H1 (cell line): Measurements from ENCODE around the gene NIPAL3. TPM values are rescaled to one million over a fixed set of nuclear protein-coding genes. Genes with fewer than 3 reads are reported as not detected.

Experiments used
- CTCF ChIA-PET: fragments of 300-600 bp; sonication (Branson Sonifier 250); formaldehyde crosslinking; loops from one replicate; lab custom pipeline; 2021; ENCODE audit not compliant: partially characterized antibody; lab: Charles Lee
- POLR2A ChIA-PET: fragments of 300-600 bp; sonication (Branson Sonifier 250); formaldehyde crosslinking; loops from one replicate; lab custom pipeline; 2021; ENCODE audit warnings: inconsistent platforms; ENCODE audit not compliant: partially characterized antibody; lab: Charles Lee
- DNase-seq, 2 experiments: peaks; one replicate each; pipeline versions ENCODE4 v3.0.0 to v3.0.0-alpha.2; 2010 to 2022; ENCODE audit warnings: low spot score in 2 of 2, low read depth in 1 of 2, mixed read lengths in 1 of 2
- FAIRE-seq: peaks from 2 replicates; lab custom pipeline; 2011; peaks lifted over from hg19 to GRCh38; lab: Jason Lieb, UNC
- H2AFZ ChIP-seq: 2 replicates; pipeline ENCODE4 v1.8.1; 2012; ENCODE audit warnings: low read length, inconsistent platforms
- H2AK5ac ChIP-seq: 2 replicates; pipeline ENCODE4 v1.6.1; 2013; ENCODE audit warnings: low read depth, low read length
- H2BK120ac ChIP-seq: replicated peaks from 2 replicates; pipeline ENCODE3; 2013; ENCODE audit warnings: low read depth, low read length, inconsistent platforms
- H2BK12ac ChIP-seq: 2 replicates; pipeline ENCODE4 v1.6.1; 2013; ENCODE audit warnings: low read depth, low read length
- H2BK15ac ChIP-seq: 2 replicates; pipeline ENCODE4 v1.6.1; 2013; ENCODE audit warnings: low read length
- H2BK20ac ChIP-seq: 2 replicates; pipeline ENCODE4 v1.6.1; 2013; ENCODE audit warnings: low read length
- H2BK5ac ChIP-seq: 2 replicates; pipeline ENCODE4 v1.6.1; 2013; ENCODE audit warnings: low read depth, low read length
- H3K14ac ChIP-seq: 2 replicates; pipeline ENCODE4 v1.6.1; 2013; ENCODE audit warnings: inconsistent platforms; ENCODE audit not compliant: insufficient read length
- H3K18ac ChIP-seq: 2 replicates; pipeline ENCODE4 v1.6.1; 2013; ENCODE audit warnings: low read length; ENCODE audit errors: extremely low read depth
- H3K23ac ChIP-seq: 2 replicates; pipeline ENCODE4 v1.6.1; 2013; ENCODE audit warnings: inconsistent platforms; ENCODE audit not compliant: insufficient read length
- H3K23me2 ChIP-seq: 2 replicates; pipeline ENCODE4 v1.6.1; 2013; ENCODE audit warnings: low read depth, low read length
- H3K27ac ChIP-seq: 2 replicates; pipeline ENCODE4 v1.6.1; 2011; ENCODE audit warnings: low read depth, low read length, inconsistent platforms
- H3K27me3 ChIP-seq, 4 experiments: replicated peaks in 1 of 4; 1 replicate in 1 of 4; 2 replicates in 3 of 4; pipeline versions ENCODE4 v1.6.1 to v1.8.1; 2011 to 2013; ENCODE audit warnings: low read length in 3 of 4, mild to moderate bottlenecking in 3 of 4, inconsistent platforms in 2 of 4, mixed read lengths in 2 of 4, moderate library complexity in 1 of 4; ENCODE audit not compliant: control insufficient read depth in 3 of 4, insufficient read depth in 3 of 4; ENCODE audit errors: extremely low read depth in 1 of 4
- H3K36me3 ChIP-seq, 4 experiments: 2 replicates each; pipeline versions ENCODE4 v1.6.1 to v1.8.1; 2011 to 2013; ENCODE audit warnings: mild to moderate bottlenecking in 4 of 4, low read length in 3 of 4, moderate library complexity in 2 of 4, control low read depth in 1 of 4, inconsistent platforms in 1 of 4; ENCODE audit not compliant: insufficient read depth in 4 of 4, control insufficient read depth in 2 of 4
- H3K4ac ChIP-seq: replicated peaks from 2 replicates; pipeline ENCODE3; 2013; ENCODE audit warnings: low read length, low read depth, mixed read lengths, inconsistent platforms; ENCODE audit not compliant: insufficient read length
- H3K4me1 ChIP-seq, 4 experiments: replicated peaks in 1 of 4; 1 replicate in 1 of 4; 2 replicates in 3 of 4; pipeline versions ENCODE4 v1.6.1 to v1.8.1; 2011 to 2013; ENCODE audit warnings: low read length in 3 of 4, inconsistent platforms in 2 of 4, mixed read lengths in 1 of 4; ENCODE audit not compliant: insufficient read depth in 4 of 4, control insufficient read depth in 3 of 4
- H3K4me2 ChIP-seq, 2 experiments: 2 replicates each; pipeline versions ENCODE4 v1.6.1 to v1.8.1; 2011 to 2013; ENCODE audit warnings: low read depth in 2 of 2, low read length in 2 of 2, control low read depth in 1 of 2, inconsistent platforms in 1 of 2, mild to moderate bottlenecking in 1 of 2; ENCODE audit not compliant: insufficient read depth in 1 of 2
- H3K4me3 ChIP-seq, 4 experiments: fragments of 200-600, 300-600 bp in 1 of 4; sonication (generic), shearing (Covaris generic), sonication (Bioruptor Twin) in 1 of 4; 2 replicates each; pipeline versions ENCODE4 v1.5.1 to v1.8.1; 2011 to 2016; ENCODE audit warnings: low read length in 4 of 4, low read depth in 3 of 4, control low read depth in 2 of 4, inconsistent platforms in 2 of 4, mild to moderate bottlenecking in 2 of 4, mixed read lengths in 1 of 4, moderate library complexity in 1 of 4; ENCODE audit not compliant: insufficient read depth in 2 of 4; ENCODE audit errors: extremely low read depth in 1 of 4
- H3K56ac ChIP-seq: replicated peaks from 2 replicates; pipeline ENCODE3; 2013; ENCODE audit warnings: low read depth, mild to moderate bottlenecking, mixed read lengths, low read length, inconsistent platforms; ENCODE audit not compliant: insufficient read length
- H3K79me1 ChIP-seq: 2 replicates; pipeline ENCODE4 v1.6.1; 2013; ENCODE audit warnings: low read depth, low read length, control low read depth
- H3K79me2 ChIP-seq, 2 experiments: 2 replicates each; pipeline versions ENCODE4 v1.6.1 to v1.8.1; 2012 to 2013; ENCODE audit warnings: low read length in 2 of 2, mild to moderate bottlenecking in 2 of 2, inconsistent platforms in 1 of 2; ENCODE audit not compliant: insufficient read depth in 2 of 2, control insufficient read depth in 1 of 2
- H3K9ac ChIP-seq, 4 experiments: replicated peaks in 1 of 4; 1 replicate in 1 of 4; 2 replicates in 3 of 4; pipeline versions ENCODE4 v1.6.1 to v1.8.1; 2011 to 2013; ENCODE audit warnings: low read depth in 3 of 4, low read length in 3 of 4, control low read depth in 2 of 4, mild to moderate bottlenecking in 2 of 4, moderate library complexity in 2 of 4, inconsistent platforms in 1 of 4; ENCODE audit errors: extremely low read depth in 1 of 4
- H3K9me3 ChIP-seq, 2 experiments: 2 replicates each; pipeline versions ENCODE4 v1.6.1 to v1.8.1; 2012 to 2013; ENCODE audit warnings: mild to moderate bottlenecking in 2 of 2, moderate library complexity in 2 of 2, control low read depth in 1 of 2, inconsistent platforms in 1 of 2, low read depth in 1 of 2, low read length in 1 of 2, mixed read lengths in 1 of 2; ENCODE audit not compliant: insufficient read depth in 2 of 2
- H4K20me1 ChIP-seq, 2 experiments: replicated peaks in 1 of 2; 2 replicates each; pipeline versions ENCODE3 to v1.8.1; 2011 to 2013; ENCODE audit warnings: inconsistent platforms in 2 of 2, low read length in 2 of 2, mild to moderate bottlenecking in 1 of 2; ENCODE audit not compliant: insufficient read depth in 2 of 2, control insufficient read depth in 1 of 2
- H4K5ac ChIP-seq: 2 replicates; pipeline ENCODE4 v1.6.1; 2013; ENCODE audit warnings: low read length, low read depth, mixed read lengths, inconsistent platforms; ENCODE audit not compliant: insufficient read length
- H4K8ac ChIP-seq: 2 replicates; pipeline ENCODE4 v1.8.0; 2013; ENCODE audit warnings: mild to moderate bottlenecking, moderate library complexity, low read length, inconsistent platforms; ENCODE audit not compliant: insufficient read depth; ENCODE audit errors: extremely low read depth
- H4K91ac ChIP-seq: replicated peaks from 2 replicates; pipeline ENCODE3; 2013; ENCODE audit warnings: low read length, mixed read lengths, inconsistent platforms; ENCODE audit not compliant: insufficient read length
- CBX8 ChIP-seq: fragments of 300-800, 300-1000 bp; sonication (generic); IDR thresholded peaks from 2 replicates; pipeline ENCODE4 v1.7.1; 2016; ENCODE audit warnings: low read depth, low read length, borderline replicate concordance
- CREB1 ChIP-seq: IDR thresholded peaks from 2 replicates; pipeline ENCODE4 v1.6.1; 2012; ENCODE audit warnings: inconsistent platforms
- CTCF ChIP-seq, 3 experiments: IDR thresholded peaks; 1 replicate in 2 of 3; 2 replicates in 1 of 3; pipeline versions ENCODE4 v1.5.1 to v1.6.1; 2011; ENCODE audit warnings: low read length in 3 of 3, mild to moderate bottlenecking in 3 of 3, inconsistent platforms in 2 of 3, low read depth in 1 of 3, moderate library complexity in 1 of 3; ENCODE audit not compliant: insufficient read depth in 1 of 3; ENCODE audit errors: control extremely low read depth in 1 of 3
- FOSL1 ChIP-seq: IDR thresholded peaks from 2 replicates; pipeline ENCODE4 v1.6.1; 2011; ENCODE audit warnings: mild to moderate bottlenecking, low read depth, low read length, moderate library complexity; ENCODE audit not compliant: insufficient read depth
- KDM4A ChIP-seq: IDR thresholded peaks from one replicate; pipeline ENCODE4 v1.7.1; 2012; ENCODE audit warnings: low read depth, mild to moderate bottlenecking, moderate library complexity, low read length, inconsistent platforms; ENCODE audit not compliant: severe bottlenecking
- KDM5A ChIP-seq: fragments of 200-600 bp; IDR thresholded peaks from 2 replicates; pipeline ENCODE4 v1.7.1; 2012; ENCODE audit warnings: mild to moderate bottlenecking, low read length, inconsistent platforms, mixed read lengths
- TAF7 ChIP-seq: optimal IDR thresholded peaks from 2 replicates; pipeline ENCODE3; 2011; ENCODE audit warnings: low read depth, mild to moderate bottlenecking, inconsistent platforms, low read length, moderate library complexity, borderline replicate concordance
- WGBS, 2 experiments: shearing (Covaris generic) in 1 of 2; methylation state at CpG; one replicate each; pipeline versions ENCODE4 v1.1.6 to v1.1.7; 2013 to 2015; ENCODE audit warnings: low lambda C conversion rate in 2 of 2, mixed read lengths in 2 of 2, inconsistent platforms in 1 of 2, low coverage in 1 of 2, missing lambda C conversion rate in 1 of 2; ENCODE audit not compliant: insufficient replicate concordance in 2 of 2, insufficient coverage in 1 of 2, insufficient read length in 1 of 2; ENCODE audit errors: extremely low coverage in 1 of 2, missing lambda C conversion rate in 1 of 2; 5-methylcytosine and 5-hydroxymethylcytosine counted together
- polyA plus RNA-seq, 7 experiments: library from polyadenylated mRNA; depleted of rRNA in 3 of 7; stranded (reverse) in 5 of 7; unstranded in 2 of 7; fragments of >200 nt in 5 of 7; fragments of 200-250 nt in 2 of 7; gene quantifications; 1 replicate in 5 of 7; 2 replicates in 1 of 7; 4 replicates in 1 of 7; pipeline versions ENCODE4 v1.2.1 to v1.2.3, GENCODE V29; 2011 to 2013; ENCODE audit warnings: missing spikeins in 2 of 7, mixed read lengths in 2 of 7
- total RNA-seq: library from RNA; stranded (reverse); fragmentation: NEBNext Ultra II Directional; extraction: Animal tissue kit (Norgen Biotek cat#: 25700); gene quantifications from 2 replicates; pipeline ENCODE4 v1.2.1, GENCODE V29; 2021

Gene NIPAL3
- total and polyA plus RNA-seq, 2 of the 8 experiments (the other 6 are each of a cell fraction or from before 2014, with no cell fraction given): 8.8 to 11.0 TPM

- no peak overlapping the region for H2BK5ac ChIP-seq
- H2AFZ ChIP-seq: no peak overlapping the region
- CTCF ChIA-PET: interaction anchor here (1.0 to 2.2 kb wide), 4 partner anchors 10 to 167 kb away, joined by 3 to 9 read pairs (median 6); no protein-coding TSS in a partner anchor
- H4K8ac ChIP-seq: no peak overlapping the region
- no peak overlapping the region for H3K27ac ChIP-seq
- no peaks in the 10 kb centered on the region for H3K79me1 ChIP-seq
- FAIRE-seq (no peak), DNase-seq (no peak)
- H3K79me2 ChIP-seq: no peaks in the 10 kb centered on the region
- H3K9me3 ChIP-seq: no peaks in the 10 kb centered on the region
- H3K23me2 ChIP-seq: peaks cover 8% of the 10 kb centered on the region
- no peak overlapping the region for H2BK12ac ChIP-seq
- no peak overlapping the region for H2BK120ac ChIP-seq
- H4K5ac ChIP-seq: no peak overlapping the region
- H3K27me3 ChIP-seq: no peaks in the 10 kb centered on the region
- H4K20me1 ChIP-seq: no peaks in the 10 kb centered on the region
- no peak overlapping the region for H2AK5ac ChIP-seq
- no peak overlapping the region for H2BK20ac ChIP-seq
- H3K36me3 ChIP-seq: no peaks in the 10 kb centered on the region
- no peak overlapping the region for H3K4ac ChIP-seq
- WGBS, 2 experiments: 87% methylated on average over 4 of the region's 4 CpGs; no CpG with 5 or more reads in 1 of the 2 experiments
- H3K56ac ChIP-seq: no peak overlapping the region
- POLR2A ChIA-PET: no interaction called here
- no peak overlapping the region for H3K9ac ChIP-seq
- H3K4me1 ChIP-seq: no peaks in the 10 kb centered on the region; a peak in 2 of 7 replicates
- H3K14ac ChIP-seq: no peak overlapping the region
- no peak overlapping the region for H3K4me2 ChIP-seq
- no peak overlapping the region for H3K4me3 ChIP-seq
- H2BK15ac ChIP-seq: no peak overlapping the region
- no peak overlapping the region for H3K23ac ChIP-seq
- H3K18ac ChIP-seq: no peak overlapping the region
- H4K91ac ChIP-seq: no peak overlapping the region
- TF ChIP-seq KDM5A (no peak), CBX8 (no peak), CTCF (IDR thresholded peaks at IDR 0.05; ENCODE audit: control extremely low read depth in 1 of 3, insufficient read depth in 1 of 3, low read depth in 1 of 3, low read length in 3 of 3) (no peak), FOSL1 (no peak), CREB1 (no peak), KDM4A (no peak), TAF7 (no peak)
- TF ChIP-seq, all 59 proteins: peak for 0
Observed at GRCh38 chr1:24420547-24420946, 4.9 kb downstream of the NIPAL3 start.
